DND-41 (cell line): ENCODE measurements around the gene KANSL3.

Experiments
- CTCF ChIP-seq: IDR thresholded peaks from 2 replicates; pipeline ENCODE4 v1.5.1; 2012; ENCODE audit warnings: borderline replicate concordance, low read length, moderate library complexity, mild to moderate bottlenecking; ENCODE audit not compliant: poor library complexity, severe bottlenecking; ENCODE audit errors: extremely low read depth
- EZH2 ChIP-seq: IDR thresholded peaks from 3 replicates; pipeline ENCODE4 v1.6.1; 2012; ENCODE audit warnings: borderline replicate concordance, low read depth, mild to moderate bottlenecking, moderate library complexity, low read length, inconsistent platforms; ENCODE audit not compliant: severe bottlenecking

DNA sequence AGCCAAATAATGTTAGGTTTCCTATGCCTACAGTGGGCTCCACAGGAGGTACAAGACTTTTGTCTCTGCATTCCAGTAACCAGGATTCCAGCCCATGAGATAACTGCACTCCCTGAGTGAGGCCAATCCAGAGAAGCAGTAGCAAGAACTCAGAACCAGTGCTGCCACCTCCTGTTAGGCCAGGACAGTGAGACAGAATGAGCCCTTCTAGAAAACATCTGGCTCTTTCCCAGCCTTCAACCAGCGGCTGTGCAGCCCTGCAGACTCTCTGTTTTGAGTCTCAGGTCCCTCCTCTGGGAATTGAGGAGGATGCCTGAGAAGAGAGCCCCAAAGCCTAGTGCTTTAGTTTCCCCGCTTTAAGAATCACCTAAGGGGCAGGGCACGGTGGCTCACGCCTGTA, 57.3 kb downstream of the KANSL3 start:
- TF ChIP-seq EZH2: no peak
- no peak for TF ChIP-seq CTCF
